HEK293 (cell line): ENCODE results near the gene CRCP.
A peak's percentile ranks its signal among the peaks of the same experiment; 100 is the strongest.
"Not testable (repeated sequence)": the region's sequence is repeated elsewhere in the genome, so short reads cannot be mapped to it uniquely, and the experiment has no call there.

Source experiments
- CTCF ChIA-PET: fragments of 350-600 bp; formaldehyde crosslinking; extraction: SDS; loops from one replicate; lab custom pipeline; 2021; ENCODE audit warnings: antibody characterized with exemption; lab: Yijun Ruan, JAX
- POLR2A ChIA-PET: fragments of 300-600 bp; formaldehyde crosslinking; extraction: SDS; loops from one replicate; lab custom pipeline; 2020; ENCODE audit warnings: antibody characterized with exemption, inconsistent platforms; lab: Yijun Ruan, JAX
- H3K27ac ChIP-seq: fragments of 200-500 bp; sonication (Bioruptor generic); 2 replicates; pipeline ENCODE4 v1.5.1; 2014; ENCODE audit warnings: low read depth, low read length, control low read depth, inconsistent platforms; ENCODE audit errors: extremely low read depth
- H3K36me3 ChIP-seq, 2 experiments: fragments of 200-500 bp in 1 of 2; sonication (Bioruptor generic) in 1 of 2; 1 replicate in 1 of 2; 2 replicates in 1 of 2; pipeline ENCODE4 v1.5.1; 2014 to 2017; ENCODE audit warnings: inconsistent platforms in 2 of 2, low read length in 2 of 2; ENCODE audit not compliant: control insufficient read depth in 2 of 2, insufficient read depth in 1 of 2
- H3K4me1 ChIP-seq: fragments of 200-500 bp; sonication (Bioruptor generic); 2 replicates; pipeline ENCODE4 v1.5.1; 2014; ENCODE audit warnings: mild to moderate bottlenecking, low read length, inconsistent platforms; ENCODE audit not compliant: control insufficient read depth, insufficient read depth
- H3K4me3 ChIP-seq: 2 replicates; pipeline ENCODE4 v1.5.1; 2011; ENCODE audit warnings: low read depth, mild to moderate bottlenecking, control low read depth, low read length, moderate library complexity
- H3K9me3 ChIP-seq: fragments of 200-500 bp; sonication (Bioruptor generic); 2 replicates; pipeline ENCODE4 v1.5.1; 2014; ENCODE audit warnings: low read depth, low read length, inconsistent platforms; ENCODE audit not compliant: control insufficient read depth, insufficient read depth
- KLF10 ChIP-seq: fragments of 450-650 bp; IDR thresholded peaks from 2 replicates; pipeline ENCODE4 v1.5.1; 2018; ENCODE audit warnings: missing biosample characterization, mild to moderate bottlenecking, missing genetic modification characterization
- SP2 ChIP-seq: fragments of 450-650 bp; formaldehyde crosslinking; IDR thresholded peaks from 2 replicates; pipeline ENCODE4 v1.5.1; 2016; ENCODE audit warnings: missing biosample characterization, missing genetic modification characterization
- SP3 ChIP-seq: fragments of 450-650 bp; formaldehyde crosslinking; IDR thresholded peaks from 2 replicates; pipeline ENCODE4 v1.5.1; 2016; ENCODE audit warnings: missing biosample characterization, missing genetic modification characterization
- ZBTB8A ChIP-seq: fragments of 450-650 bp; formaldehyde crosslinking; IDR thresholded peaks from 2 replicates; pipeline ENCODE4 v1.5.1; 2016; ENCODE audit warnings: missing biosample characterization, missing genetic modification characterization
- ZNF214 ChIP-seq: fragments of 450-650 bp; formaldehyde crosslinking; IDR thresholded peaks from 2 replicates; pipeline ENCODE4 v1.5.1; 2017; ENCODE audit warnings: missing biosample characterization, mild to moderate bottlenecking, missing genetic modification characterization, borderline replicate concordance
- ZNF311 ChIP-seq: fragments of 450-650 bp; formaldehyde crosslinking; IDR thresholded peaks from 2 replicates; pipeline ENCODE4 v1.5.1; 2017; ENCODE audit warnings: missing biosample characterization, missing genetic modification characterization, borderline replicate concordance
- ZNF548 ChIP-seq: fragments of 450-650 bp; formaldehyde crosslinking; IDR thresholded peaks from 2 replicates; pipeline ENCODE4 v1.5.1; 2016; ENCODE audit warnings: missing biosample characterization, missing genetic modification characterization
- ZNF707 ChIP-seq: fragments of 450-650 bp; formaldehyde crosslinking; IDR thresholded peaks from 2 replicates; pipeline ENCODE4 v1.5.1; 2016; ENCODE audit warnings: missing biosample characterization, missing genetic modification characterization
- ZSCAN30 ChIP-seq: fragments of 450-650 bp; IDR thresholded peaks from 2 replicates; pipeline ENCODE4 v1.5.1; 2018; ENCODE audit warnings: missing biosample characterization, mild to moderate bottlenecking, missing genetic modification characterization, moderate library complexity
- TF ChIP-seq, protein P1 (sequence below): fragments of 450-650 bp; formaldehyde crosslinking; IDR thresholded peaks from 2 replicates; pipeline ENCODE4 v1.5.1; 2017; ENCODE audit warnings: missing biosample characterization, mild to moderate bottlenecking, missing genetic modification characterization, moderate library complexity
- TF ChIP-seq, protein P2 (sequence below): fragments of 450-650 bp; formaldehyde crosslinking; IDR thresholded peaks from 2 replicates; pipeline ENCODE4 v1.5.1; 2016; ENCODE audit warnings: missing biosample characterization, missing genetic modification characterization
- TF ChIP-seq, protein P3 (sequence below): fragments of 450-650 bp; formaldehyde crosslinking; IDR thresholded peaks from 2 replicates; pipeline ENCODE4 v1.5.1; 2017; ENCODE audit warnings: missing biosample characterization, missing genetic modification characterization
- TF ChIP-seq, protein P4 (sequence below): fragments of 450-650 bp; formaldehyde crosslinking; IDR thresholded peaks from 2 replicates; pipeline ENCODE4 v1.5.1; 2017; ENCODE audit warnings: missing biosample characterization, missing genetic modification characterization
- TF ChIP-seq, protein P5 (sequence below): fragments of 450-650 bp; formaldehyde crosslinking; IDR thresholded peaks from 2 replicates; pipeline ENCODE4 v1.5.1; 2017; ENCODE audit warnings: missing biosample characterization, missing genetic modification characterization
- TF ChIP-seq, protein P6 (sequence below): fragments of 450-650 bp; formaldehyde crosslinking; IDR thresholded peaks from 2 replicates; pipeline ENCODE4 v1.5.1; 2016; ENCODE audit warnings: missing biosample characterization, missing genetic modification characterization, low read depth

The CRCP gene

DNA sequence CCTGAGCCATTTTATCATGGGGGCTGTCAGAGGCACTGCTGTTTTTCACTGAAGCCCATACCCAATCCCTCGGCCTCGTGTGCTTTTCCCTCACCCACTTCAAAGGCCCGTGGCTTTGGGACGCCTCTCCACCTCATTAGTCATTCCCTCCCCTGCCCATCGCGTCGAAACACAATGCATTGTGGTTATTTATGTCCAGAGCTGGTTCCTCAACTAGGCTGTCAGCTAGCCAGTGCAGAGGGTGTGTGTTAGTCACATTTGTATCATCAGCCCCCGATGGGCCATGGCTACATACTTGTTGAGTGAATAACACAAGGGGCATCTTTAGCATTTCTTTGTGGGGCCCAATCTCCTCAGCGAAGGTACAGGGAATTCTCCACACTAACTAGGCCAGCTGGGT lies 3.8 kb upstream of the CRCP start:
- CTCF ChIA-PET: no interaction called here

DNA sequence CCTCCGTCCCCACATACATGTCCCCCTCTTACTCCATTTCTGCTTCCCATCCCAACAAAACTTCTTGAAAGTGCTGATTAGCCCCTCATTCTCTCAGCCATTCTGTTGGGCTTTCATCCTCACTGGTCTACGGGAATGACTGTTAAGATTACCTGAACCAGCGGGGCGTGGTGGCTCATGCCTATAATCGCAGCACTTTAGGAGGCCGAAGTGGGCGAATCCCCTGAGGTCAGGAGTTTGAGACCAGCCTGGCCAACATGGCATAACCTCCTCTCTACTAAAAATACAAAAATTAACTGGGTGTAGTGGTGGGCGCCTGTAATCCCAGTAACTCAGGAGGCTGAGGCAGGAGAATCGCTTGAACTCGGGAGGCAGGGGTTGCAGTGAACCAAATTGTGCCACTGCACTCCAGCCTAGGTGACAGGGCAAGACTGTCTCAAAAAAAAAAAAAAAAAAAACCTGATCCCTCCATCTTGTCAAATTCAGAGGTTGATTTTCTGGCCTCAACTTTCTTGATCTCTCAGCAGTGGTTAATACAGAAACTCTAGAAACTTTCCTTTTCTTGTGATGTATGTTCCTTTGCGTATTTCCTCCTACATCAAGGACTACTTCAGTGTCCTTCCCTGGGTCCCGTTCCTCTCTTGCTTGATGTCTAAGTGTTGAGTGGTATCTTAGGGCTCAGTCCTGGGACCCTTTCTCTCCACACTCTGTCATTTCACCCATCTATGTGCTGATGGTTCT lies 2.2 kb downstream of the CRCP start:
- H3K4me3 ChIP-seq, POLR2A ChIA-PET: not testable (repeated sequence)
- TF ChIP-seq, protein P1, sequence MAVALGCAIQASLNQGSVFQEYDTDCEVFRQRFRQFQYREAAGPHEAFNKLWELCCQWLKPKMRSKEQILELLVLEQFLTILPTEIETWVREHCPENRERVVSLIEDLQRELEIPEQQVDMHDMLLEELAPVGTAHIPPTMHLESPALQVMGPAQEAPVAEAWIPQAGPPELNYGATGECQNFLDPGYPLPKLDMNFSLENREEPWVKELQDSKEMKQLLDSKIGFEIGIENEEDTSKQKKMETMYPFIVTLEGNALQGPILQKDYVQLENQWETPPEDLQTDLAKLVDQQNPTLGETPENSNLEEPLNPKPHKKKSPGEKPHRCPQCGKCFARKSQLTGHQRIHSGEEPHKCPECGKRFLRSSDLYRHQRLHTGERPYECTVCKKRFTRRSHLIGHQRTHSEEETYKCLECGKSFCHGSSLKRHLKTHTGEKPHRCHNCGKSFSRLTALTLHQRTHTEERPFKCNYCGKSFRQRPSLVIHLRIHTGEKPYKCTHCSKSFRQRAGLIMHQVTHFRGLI (tag by site-specific recombination): 0 out of 2 replicates have a peak, but pooled peaks have one; percentile 20
- TF ChIP-seq, all 188 proteins: peak for 1; not testable (repeated sequence) for 187
- H3K36me3 ChIP-seq, H3K27ac ChIP-seq, H3K4me1 ChIP-seq, CTCF ChIA-PET, H3K9me3 ChIP-seq: not testable (repeated sequence)

More for the DNA sequence above, 3.8 kb upstream of the CRCP start:
- Histone ChIP-seq H3K4me1 (peaks cover 3% of the 10 kb centered on the region), H3K9me3 (no peaks in the 10 kb centered on the region), H3K27ac (no peak overlapping the region)
- TF ChIP-seq, protein P2, sequence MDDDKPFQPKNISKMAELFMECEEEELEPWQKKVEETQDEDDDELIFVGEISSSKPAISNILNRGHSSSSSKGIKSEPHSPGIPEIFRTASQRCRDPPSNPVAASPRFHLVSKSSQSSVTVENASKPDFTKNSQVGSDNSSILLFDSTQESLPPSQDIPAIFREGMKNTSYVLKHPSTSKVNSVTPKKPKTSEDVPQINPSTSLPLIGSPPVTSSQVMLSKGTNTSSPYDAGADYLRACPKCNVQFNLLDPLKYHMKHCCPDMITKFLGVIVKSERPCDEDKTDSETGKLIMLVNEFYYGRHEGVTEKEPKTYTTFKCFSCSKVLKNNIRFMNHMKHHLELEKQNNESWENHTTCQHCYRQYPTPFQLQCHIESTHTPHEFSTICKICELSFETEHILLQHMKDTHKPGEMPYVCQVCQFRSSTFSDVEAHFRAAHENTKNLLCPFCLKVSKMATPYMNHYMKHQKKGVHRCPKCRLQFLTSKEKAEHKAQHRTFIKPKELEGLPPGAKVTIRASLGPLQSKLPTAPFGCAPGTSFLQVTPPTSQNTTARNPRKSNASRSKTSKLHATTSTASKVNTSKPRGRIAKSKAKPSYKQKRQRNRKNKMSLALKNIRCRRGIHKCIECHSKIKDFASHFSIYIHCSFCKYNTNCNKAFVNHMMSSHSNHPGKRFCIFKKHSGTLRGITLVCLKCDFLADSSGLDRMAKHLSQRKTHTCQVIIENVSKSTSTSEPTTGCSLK (tag by site-specific recombination): no peak
- TF ChIP-seq ZSCAN30 (tag by site-specific recombination) (no peak), ZNF548 (tag by site-specific recombination) (no peak), SP2 (tag by site-specific recombination) (no peak), ZBTB8A (no peak), ZNF311 (tag by site-specific recombination) (no peak), ZNF214 (tag by site-specific recombination) (no peak), KLF10 (tag by site-specific recombination) (no peak), ZNF707 (tag by site-specific recombination) (no peak), SP3 (tag by site-specific recombination) (no peak)
- TF ChIP-seq, protein P3, sequence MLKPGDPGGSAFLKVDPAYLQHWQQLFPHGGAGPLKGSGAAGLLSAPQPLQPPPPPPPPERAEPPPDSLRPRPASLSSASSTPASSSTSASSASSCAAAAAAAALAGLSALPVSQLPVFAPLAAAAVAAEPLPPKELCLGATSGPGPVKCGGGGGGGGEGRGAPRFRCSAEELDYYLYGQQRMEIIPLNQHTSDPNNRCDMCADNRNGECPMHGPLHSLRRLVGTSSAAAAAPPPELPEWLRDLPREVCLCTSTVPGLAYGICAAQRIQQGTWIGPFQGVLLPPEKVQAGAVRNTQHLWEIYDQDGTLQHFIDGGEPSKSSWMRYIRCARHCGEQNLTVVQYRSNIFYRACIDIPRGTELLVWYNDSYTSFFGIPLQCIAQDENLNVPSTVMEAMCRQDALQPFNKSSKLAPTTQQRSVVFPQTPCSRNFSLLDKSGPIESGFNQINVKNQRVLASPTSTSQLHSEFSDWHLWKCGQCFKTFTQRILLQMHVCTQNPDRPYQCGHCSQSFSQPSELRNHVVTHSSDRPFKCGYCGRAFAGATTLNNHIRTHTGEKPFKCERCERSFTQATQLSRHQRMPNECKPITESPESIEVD: no peak
- TF ChIP-seq, protein P4, sequence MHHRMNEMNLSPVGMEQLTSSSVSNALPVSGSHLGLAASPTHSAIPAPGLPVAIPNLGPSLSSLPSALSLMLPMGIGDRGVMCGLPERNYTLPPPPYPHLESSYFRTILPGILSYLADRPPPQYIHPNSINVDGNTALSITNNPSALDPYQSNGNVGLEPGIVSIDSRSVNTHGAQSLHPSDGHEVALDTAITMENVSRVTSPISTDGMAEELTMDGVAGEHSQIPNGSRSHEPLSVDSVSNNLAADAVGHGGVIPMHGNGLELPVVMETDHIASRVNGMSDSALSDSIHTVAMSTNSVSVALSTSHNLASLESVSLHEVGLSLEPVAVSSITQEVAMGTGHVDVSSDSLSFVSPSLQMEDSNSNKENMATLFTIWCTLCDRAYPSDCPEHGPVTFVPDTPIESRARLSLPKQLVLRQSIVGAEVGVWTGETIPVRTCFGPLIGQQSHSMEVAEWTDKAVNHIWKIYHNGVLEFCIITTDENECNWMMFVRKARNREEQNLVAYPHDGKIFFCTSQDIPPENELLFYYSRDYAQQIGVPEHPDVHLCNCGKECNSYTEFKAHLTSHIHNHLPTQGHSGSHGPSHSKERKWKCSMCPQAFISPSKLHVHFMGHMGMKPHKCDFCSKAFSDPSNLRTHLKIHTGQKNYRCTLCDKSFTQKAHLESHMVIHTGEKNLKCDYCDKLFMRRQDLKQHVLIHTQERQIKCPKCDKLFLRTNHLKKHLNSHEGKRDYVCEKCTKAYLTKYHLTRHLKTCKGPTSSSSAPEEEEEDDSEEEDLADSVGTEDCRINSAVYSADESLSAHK (tag by site-specific recombination): no peak
- TF ChIP-seq, protein P5, sequence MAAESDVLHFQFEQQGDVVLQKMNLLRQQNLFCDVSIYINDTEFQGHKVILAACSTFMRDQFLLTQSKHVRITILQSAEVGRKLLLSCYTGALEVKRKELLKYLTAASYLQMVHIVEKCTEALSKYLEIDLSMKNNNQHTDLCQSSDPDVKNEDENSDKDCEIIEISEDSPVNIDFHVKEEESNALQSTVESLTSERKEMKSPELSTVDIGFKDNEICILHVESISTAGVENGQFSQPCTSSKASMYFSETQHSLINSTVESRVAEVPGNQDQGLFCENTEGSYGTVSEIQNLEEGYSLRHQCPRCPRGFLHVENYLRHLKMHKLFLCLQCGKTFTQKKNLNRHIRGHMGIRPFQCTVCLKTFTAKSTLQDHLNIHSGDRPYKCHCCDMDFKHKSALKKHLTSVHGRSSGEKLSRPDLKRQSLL (tag by site-specific recombination): no peak
- TF ChIP-seq, protein P6, sequence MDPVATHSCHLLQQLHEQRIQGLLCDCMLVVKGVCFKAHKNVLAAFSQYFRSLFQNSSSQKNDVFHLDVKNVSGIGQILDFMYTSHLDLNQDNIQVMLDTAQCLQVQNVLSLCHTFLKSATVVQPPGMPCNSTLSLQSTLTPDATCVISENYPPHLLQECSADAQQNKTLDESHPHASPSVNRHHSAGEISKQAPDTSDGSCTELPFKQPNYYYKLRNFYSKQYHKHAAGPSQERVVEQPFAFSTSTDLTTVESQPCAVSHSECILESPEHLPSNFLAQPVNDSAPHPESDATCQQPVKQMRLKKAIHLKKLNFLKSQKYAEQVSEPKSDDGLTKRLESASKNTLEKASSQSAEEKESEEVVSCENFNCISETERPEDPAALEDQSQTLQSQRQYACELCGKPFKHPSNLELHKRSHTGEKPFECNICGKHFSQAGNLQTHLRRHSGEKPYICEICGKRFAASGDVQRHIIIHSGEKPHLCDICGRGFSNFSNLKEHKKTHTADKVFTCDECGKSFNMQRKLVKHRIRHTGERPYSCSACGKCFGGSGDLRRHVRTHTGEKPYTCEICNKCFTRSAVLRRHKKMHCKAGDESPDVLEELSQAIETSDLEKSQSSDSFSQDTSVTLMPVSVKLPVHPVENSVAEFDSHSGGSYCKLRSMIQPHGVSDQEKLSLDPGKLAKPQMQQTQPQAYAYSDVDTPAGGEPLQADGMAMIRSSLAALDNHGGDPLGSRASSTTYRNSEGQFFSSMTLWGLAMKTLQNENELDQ (tag by site-specific recombination): no peak
- TF ChIP-seq, all 188 proteins: peak for 0
- no peak overlapping the region for H3K4me3 ChIP-seq
- POLR2A ChIA-PET: no interaction called here
- peaks cover 0 to 1% of the 10 kb centered on the region in 2 experiments; a peak in 1 of 3 replicates for H3K36me3 ChIP-seq
